Ovary (tissue), 9 donors: Measurements from ENCODE around the gene CEP112. TPM values are rescaled to one million over a fixed set of nuclear protein-coding genes. Genes with fewer than 3 reads are reported as not detected.

Experiments used
- DNase-seq, 5 donors: peaks; one replicate each; pipeline ENCODE4 v3.0.0-alpha.2; 2019 to 2020
- H3K27ac ChIP-seq, 2 donors: fragments of 200-600 bp; one replicate each; pipeline versions ENCODE4 v1.5.1 to v1.8.0; 2019 to 2022
- H3K27me3 ChIP-seq: fragments of 200-600 bp; one replicate; pipeline ENCODE4 v1.8.0; 2022
- H3K36me3 ChIP-seq: fragments of 200-600 bp; sonication (generic); one replicate; pipeline ENCODE4 v1.5.1; 2019
- H3K4me1 ChIP-seq: one replicate; pipeline ENCODE4 v1.8.1; 2013; ENCODE audit warnings: mild to moderate bottlenecking, moderate library complexity; ENCODE audit not compliant: insufficient read depth
- H3K4me3 ChIP-seq: fragments of 200-600 bp; sonication (generic); one replicate; pipeline ENCODE4 v1.5.1; 2017
- H3K9me3 ChIP-seq, 2 donors: fragments of 200-600 bp in 1 of 2; sonication (generic) in 1 of 2; one replicate each; pipeline versions ENCODE4 v1.5.1 to v1.8.1; 2013 to 2019; ENCODE audit warnings: mild to moderate bottlenecking in 1 of 2, moderate library complexity in 1 of 2
- EP300 ChIP-seq: sonication (generic); formaldehyde crosslinking; IDR thresholded peaks from one replicate; pipeline ENCODE4 v1.6.1; 2017; ENCODE audit warnings: antibody characterized with exemption
- POLR2A ChIP-seq: fragments of 450-650 bp; IDR thresholded peaks from one replicate; pipeline ENCODE4 v1.6.1; 2017; ENCODE audit warnings: antibody characterized with exemption, mild to moderate bottlenecking, moderate library complexity
- WGBS, 3 donors: extraction: QIAGEN DNeasy Blood & Tissue Kit in 1 of 3; methylation state at CpG; one replicate each; pipeline versions ENCODE4 v1.1.5 to v1.1.7; 2013 to 2017; 5-methylcytosine and 5-hydroxymethylcytosine counted together
- intact Hi-C, 4 donors: fragments of 100-400 bp; cut with DNase I; formaldehyde crosslinking; loops; one replicate each; pipeline versions ENCODE4 v1.11.0 to v1.15.1; 2022 to 2023
- polyA plus RNA-seq, 2 donors: library from polyadenylated mRNA; stranded (reverse); fragments of 200-250 nt in 1 of 2; fragments of 350-450 nt in 1 of 2; fragmentation: Illumina TruSeq in 1 of 2; extraction: RNeasy Lipid Tissue Mini Kit (QIAGEN cat#74804) in 1 of 2; gene quantifications; one replicate each; pipeline ENCODE4 v1.2.3, GENCODE V29; 2013 to 2014
- total RNA-seq, 7 donors: library from RNA; depleted of rRNA in 2 of 7; stranded (reverse); fragments of >200 nt in 2 of 7; fragmentation: NEBNext Ultra II Directional in 3 of 7; extraction: Animal tissue kit (Norgen Biotek cat#: 25700) in 3 of 7; gene quantifications; one replicate each; pipeline versions ENCODE4 v1.1.0 to v1.2.4, GENCODE V29; 2016 to 2023
- TF ChIP-seq, protein P1 (sequence below), 3 donors: fragments of 450-650 bp in 2 of 3; fragments of 200-600 bp in 1 of 3; IDR thresholded peaks; one replicate each; pipeline versions ENCODE4 v1.5.1 to v1.8.0; 2016 to 2022; ENCODE audit warnings: antibody characterized with exemption in 3 of 3, mild to moderate bottlenecking in 1 of 3
- donor health status: DM: no; HTN: no; CAD: no; lungs with moderate emphysema.
- donor health status: DM: no; HTN: no; CAD: no.
- donor health status: Bipolar disorder and iron deficiency.
- donor health status: DM: yes; HTN: yes; CAD: no.
- donor health status: DM: no; HTN: no; CAD: no.
- donor health status: DM: yes; HTN: yes; CAD: no.

The CEP112 gene
- total and polyA plus RNA-seq, 9 donors, result 9.3 to 25.5 (median 16.9) TPM

DNA sequence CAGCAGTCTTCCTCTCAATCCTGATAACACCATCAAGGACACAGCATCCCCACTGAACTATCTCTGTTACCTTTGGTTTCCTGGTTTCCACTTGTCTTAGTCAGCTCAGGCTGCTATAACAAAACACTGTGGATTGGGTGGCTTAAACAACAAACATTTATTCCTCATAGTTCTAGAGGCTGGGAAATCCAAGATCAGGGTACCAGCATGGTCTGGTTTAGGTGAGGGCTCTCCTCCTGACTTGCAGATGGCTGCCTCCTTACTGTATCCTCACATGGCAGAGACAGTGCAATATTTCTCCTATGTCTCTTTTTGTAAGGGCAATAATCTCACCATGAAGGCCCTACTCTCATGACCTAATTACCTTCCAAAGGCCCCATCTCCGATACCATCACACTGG, 527.2 kb downstream of the CEP112 start:
- H3K27ac ChIP-seq, result no peak overlapping the region
- intact Hi-C loops, result no loop called here
- DNase-seq, result no peak
- TF ChIP-seq POLR2A (no peak), EP300 (no peak)
- TF ChIP-seq, protein P1, sequence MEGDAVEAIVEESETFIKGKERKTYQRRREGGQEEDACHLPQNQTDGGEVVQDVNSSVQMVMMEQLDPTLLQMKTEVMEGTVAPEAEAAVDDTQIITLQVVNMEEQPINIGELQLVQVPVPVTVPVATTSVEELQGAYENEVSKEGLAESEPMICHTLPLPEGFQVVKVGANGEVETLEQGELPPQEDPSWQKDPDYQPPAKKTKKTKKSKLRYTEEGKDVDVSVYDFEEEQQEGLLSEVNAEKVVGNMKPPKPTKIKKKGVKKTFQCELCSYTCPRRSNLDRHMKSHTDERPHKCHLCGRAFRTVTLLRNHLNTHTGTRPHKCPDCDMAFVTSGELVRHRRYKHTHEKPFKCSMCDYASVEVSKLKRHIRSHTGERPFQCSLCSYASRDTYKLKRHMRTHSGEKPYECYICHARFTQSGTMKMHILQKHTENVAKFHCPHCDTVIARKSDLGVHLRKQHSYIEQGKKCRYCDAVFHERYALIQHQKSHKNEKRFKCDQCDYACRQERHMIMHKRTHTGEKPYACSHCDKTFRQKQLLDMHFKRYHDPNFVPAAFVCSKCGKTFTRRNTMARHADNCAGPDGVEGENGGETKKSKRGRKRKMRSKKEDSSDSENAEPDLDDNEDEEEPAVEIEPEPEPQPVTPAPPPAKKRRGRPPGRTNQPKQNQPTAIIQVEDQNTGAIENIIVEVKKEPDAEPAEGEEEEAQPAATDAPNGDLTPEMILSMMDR (IDR thresholded peaks at IDR 0.05), result no peak
- H3K4me1 ChIP-seq, result peaks cover 2% of the 10 kb centered on the region
- H3K36me3 ChIP-seq, result no peaks in the 10 kb centered on the region
- H3K9me3 ChIP-seq, result no peaks in the 10 kb centered on the region
- 94 to 100% (median 98%) methylated on average over 1 of the region's 1 CpG for WGBS, 3 donors
- H3K4me3 ChIP-seq, result no peak overlapping the region
- H3K27me3 ChIP-seq, result no peaks in the 10 kb centered on the region

- H3K27me3 ChIP-seq, result no peaks in the 10 kb centered on the region
- no peak overlapping the region for H3K4me3 ChIP-seq
- TF ChIP-seq EP300 (no peak), POLR2A (no peak)
- TF ChIP-seq, protein P1 (IDR thresholded peaks at IDR 0.05), result no peak
- DNase-seq, result no peak
- intact Hi-C loops, result no loop called here
- H3K36me3 ChIP-seq, result no peaks in the 10 kb centered on the region
- H3K27ac ChIP-seq, result no peak overlapping the region
- H3K9me3 ChIP-seq, result no peaks in the 10 kb centered on the region
- peaks cover 2% of the 10 kb centered on the region for H3K4me1 ChIP-seq
- WGBS, 3 donors, result 87 to 98% (median 96%) methylated on average over 4 of the region's 4 CpGs
Observed at GRCh38 chr17:65664266-65664665, 527.7 kb downstream of the CEP112 start.

- no peak overlapping the region for H3K27ac ChIP-seq
- no peak overlapping the region for H3K4me3 ChIP-seq
- intact Hi-C loops, result no loop called here
- TF ChIP-seq POLR2A (no peak), EP300 (no peak)
- TF ChIP-seq, protein P1 (IDR thresholded peaks at IDR 0.05), result no peak
- DNase-seq, result no peak
- H3K27me3 ChIP-seq, result no peaks in the 10 kb centered on the region
- H3K36me3 ChIP-seq, result no peaks in the 10 kb centered on the region
- whole genome bisulfite sequencing, 3 donors, result 4 to 9% (median 7%) methylated on average over 1 of the region's 1 CpG
- no peaks in the 10 kb centered on the region for H3K9me3 ChIP-seq
- peaks cover 2% of the 10 kb centered on the region for H3K4me1 ChIP-seq
Observed at GRCh38 chr17:65662196-65662595, 529.7 kb downstream of the CEP112 start.

GRCh38 chr17:65660947-65661346, 531.0 kb downstream of the CEP112 start:
- no peaks in the 10 kb centered on the region for H3K36me3 ChIP-seq
- H3K27ac ChIP-seq, result no peak overlapping the region
- H3K4me1 ChIP-seq, result peaks cover 2% of the 10 kb centered on the region
- no peaks in the 10 kb centered on the region for H3K9me3 ChIP-seq
- H3K4me3 ChIP-seq, result no peak overlapping the region
- no peaks in the 10 kb centered on the region for H3K27me3 ChIP-seq
- intact Hi-C loops, result no loop called here
- no peak for DNase-seq
- TF ChIP-seq EP300 (no peak), POLR2A (no peak)
- TF ChIP-seq, protein P1 (IDR thresholded peaks at IDR 0.05), result no peak
- WGBS, 3 donors, result 88 to 97% (median 96%) methylated on average over 2 of the region's 2 CpGs

DNA sequence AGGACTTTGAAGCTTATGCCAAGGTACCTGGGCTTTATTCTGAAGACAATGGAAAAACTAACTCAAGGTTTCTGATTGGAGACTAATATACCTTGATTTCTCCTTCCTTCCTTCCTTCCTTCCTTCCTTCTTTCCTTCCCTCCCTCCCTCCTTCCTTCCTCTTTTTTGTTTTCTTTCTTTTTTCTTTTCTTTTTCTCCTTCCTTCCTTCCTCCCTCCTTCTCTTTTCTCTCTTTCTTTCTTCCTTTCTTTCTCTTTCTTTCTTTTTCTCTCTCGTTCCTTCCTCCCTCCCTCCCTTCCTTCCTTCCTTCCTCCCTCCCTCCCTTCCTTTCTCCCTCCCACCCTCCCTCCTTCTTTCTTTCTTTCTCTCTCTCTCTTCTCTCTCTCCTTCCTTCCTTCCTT, 531.9 kb downstream of the CEP112 start:
- Histone ChIP-seq H3K4me1 (peaks cover 2% of the 10 kb centered on the region), H3K36me3 (no peaks in the 10 kb centered on the region), H3K27ac (no peak overlapping the region), H3K27me3 (no peaks in the 10 kb centered on the region), H3K9me3 (no peaks in the 10 kb centered on the region), H3K4me3 (no peak overlapping the region)
- WGBS, 3 donors, result 79 to 100% (median 95%) methylated on average over 1 of the region's 1 CpG
- TF ChIP-seq POLR2A (no peak), EP300 (no peak)
- TF ChIP-seq, protein P1 (IDR thresholded peaks at IDR 0.05), result no peak
- no peak for DNase-seq
- intact Hi-C loops, result no loop called here
